HG02852 (cell line): ENCODE results near the gene ZNF415.
"Not testable (repeated sequence)": the region's sequence is repeated elsewhere in the genome, so short reads cannot be mapped to it uniquely, and the experiment has no call there.

Experiments
- ATAC-seq: cut with Tn5 transposase; IDR thresholded peaks from one replicate; pipeline ENCODE4 v1.9.1; 2021; ENCODE audit warnings: mild to moderate bottlenecking, moderate library complexity; ENCODE audit not compliant: unreplicated experiment

Gene ZNF415

DNA sequence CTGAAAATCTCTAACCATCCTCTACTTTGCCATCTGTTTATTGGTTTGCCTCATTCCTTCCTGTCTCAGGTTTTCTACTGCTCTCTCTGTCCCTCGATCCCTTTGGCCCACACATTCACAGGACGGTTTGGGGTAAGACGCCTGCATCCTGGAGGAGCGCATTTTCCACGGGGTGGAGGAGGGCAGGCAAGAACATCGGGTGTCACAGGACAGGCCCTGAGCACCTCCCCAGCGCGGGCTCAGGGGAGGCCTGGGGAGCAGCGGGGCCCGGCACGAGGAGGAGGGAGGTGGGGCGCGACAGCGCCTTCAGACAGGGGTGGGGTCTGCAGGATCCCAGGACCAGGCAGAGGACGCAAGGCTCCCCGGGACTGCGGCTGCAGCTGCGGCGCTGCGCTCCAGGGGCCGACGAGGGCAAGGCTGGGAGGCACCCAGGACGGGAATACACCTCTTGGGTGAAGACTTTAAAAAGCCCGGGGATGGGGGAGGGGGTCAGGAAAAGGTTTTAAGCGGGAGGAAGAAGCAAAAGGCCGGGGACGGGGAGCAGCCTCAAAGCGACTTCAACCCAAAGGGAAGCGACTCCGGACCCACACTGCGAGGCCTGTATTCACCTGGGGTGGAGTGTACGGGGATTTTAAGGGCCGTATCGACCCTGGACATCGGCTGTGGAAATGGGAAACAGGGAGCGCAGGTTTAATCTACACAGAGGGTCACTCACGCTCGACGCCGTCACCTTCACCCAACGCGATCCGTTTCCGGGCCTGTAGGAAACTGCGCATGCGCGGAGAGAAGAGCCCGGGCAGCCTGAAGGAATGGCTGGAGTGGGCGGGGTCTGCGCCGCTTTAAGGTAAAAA, at the start of gene ZNF415:
Gene ZNF415, minus strand, starts transcription at position 770 of the 851 bp plus-strand sequence. CDS start 10,234 bp downstream, outside the sequence.
- ATAC-seq = no peak

DNA sequence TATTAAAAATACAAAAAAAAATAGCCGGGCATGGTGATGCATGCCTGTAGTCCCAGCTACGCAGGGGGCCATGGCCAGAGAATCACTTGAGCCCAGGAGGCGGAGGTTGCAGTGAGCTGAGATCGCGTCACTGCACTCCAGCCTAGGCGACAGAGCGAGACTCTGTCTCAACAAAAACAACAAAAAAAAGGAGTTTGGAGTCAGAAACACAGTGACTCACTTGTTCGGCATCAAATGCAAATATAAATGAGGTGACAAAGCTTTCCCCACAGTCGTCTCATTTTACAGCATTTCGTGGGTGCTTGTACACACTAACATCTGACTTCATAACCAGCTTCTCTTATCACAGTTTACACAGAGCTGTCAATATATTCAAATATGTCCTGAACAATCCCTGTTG, 49.5 kb upstream of the ZNF415 start:
- no peak for ATAC-seq

- ATAC-seq = no peak
Measured at GRCh38 chr19:53177986-53178385, 45.3 kb upstream of the ZNF415 start.

DNA sequence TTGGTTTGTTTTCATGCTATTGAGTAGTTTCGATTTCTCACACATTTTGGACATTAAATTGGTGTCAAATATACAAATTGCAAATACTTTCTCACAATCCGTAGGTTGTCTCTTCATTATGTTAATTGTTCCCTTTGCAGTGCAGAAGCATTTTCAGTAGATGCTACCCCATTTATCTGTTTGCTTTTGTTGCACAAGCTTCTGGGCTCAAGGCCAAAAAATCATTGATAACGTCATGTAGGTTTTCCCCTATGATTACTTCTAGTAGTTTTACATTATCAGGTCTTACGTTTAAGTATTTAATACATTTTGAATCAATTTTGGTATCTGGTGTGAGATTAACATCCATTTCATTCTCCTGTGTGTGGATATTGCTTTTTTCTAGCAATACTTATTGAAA, 40.2 kb upstream of the ZNF415 start:
- no peak for ATAC-seq

GRCh38 chr19:53165691-53166091, 33.0 kb upstream of the ZNF415 start:
- ATAC-seq = no peak

DNA sequence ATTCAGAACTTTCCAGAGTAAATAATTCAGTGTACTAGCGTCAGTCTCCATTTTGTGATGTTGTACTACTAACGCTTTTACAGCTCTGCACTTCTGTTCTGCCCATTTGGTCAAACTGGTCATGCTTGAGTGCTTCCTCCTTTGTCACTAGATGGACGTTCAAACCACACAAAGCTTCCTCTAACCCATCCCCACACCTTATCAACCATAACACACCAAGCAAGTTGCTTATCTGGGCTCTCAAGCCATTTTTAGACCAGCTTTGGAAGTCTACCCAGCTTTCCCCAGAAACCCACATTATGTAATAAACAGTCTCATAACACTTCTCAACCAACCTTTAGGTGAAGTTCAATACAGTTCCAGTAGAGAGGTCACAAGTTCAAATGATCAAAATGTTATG, 28.4 kb upstream of the ZNF415 start:
- ATAC-seq = no peak

DNA sequence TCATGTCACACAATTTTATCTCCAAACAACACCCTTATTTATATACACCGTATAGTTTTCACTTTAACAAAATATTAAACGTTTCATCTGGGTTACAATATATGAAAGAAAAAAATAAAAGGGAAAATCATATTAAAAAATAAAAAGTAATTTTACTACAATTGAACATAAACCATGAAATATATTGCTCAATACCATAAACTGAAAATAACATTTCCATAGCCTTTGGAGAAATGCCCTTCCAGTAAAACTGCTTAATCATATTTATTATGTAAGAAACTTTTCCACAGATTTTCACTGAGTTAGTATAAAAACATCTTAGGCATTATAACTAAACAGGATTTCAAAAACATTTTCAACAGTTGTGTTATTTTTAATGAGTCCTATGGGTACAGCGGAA, 27.6 kb upstream of the ZNF415 start:
- no peak for ATAC-seq

GRCh38 chr19:53158119-53158656, 25.5 kb upstream of the ZNF415 start:
- ATAC-seq = no peak

GRCh38 chr19:53157626-53158025, 24.9 kb upstream of the ZNF415 start:
- no peak for ATAC-seq

DNA sequence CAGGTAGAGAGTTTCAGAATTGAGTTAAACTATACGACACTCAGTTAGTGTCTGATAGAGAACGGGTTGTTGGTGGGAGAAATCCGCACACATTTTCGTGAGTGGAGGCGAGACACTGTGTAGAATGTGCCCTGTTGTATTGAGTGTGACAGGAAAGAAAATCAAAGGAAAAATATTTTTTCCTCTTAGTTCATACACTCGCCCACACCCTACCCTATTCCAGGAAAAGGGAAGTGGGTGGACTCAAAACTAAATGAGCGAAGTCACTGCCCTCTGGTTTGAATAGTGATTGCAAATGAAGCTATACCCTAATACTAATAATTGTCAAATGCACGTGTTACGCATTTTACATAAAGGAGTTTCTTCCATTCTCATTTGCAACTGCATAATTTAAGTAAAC, 24.1 kb upstream of the ZNF415 start:
- no peak for ATAC-seq

DNA sequence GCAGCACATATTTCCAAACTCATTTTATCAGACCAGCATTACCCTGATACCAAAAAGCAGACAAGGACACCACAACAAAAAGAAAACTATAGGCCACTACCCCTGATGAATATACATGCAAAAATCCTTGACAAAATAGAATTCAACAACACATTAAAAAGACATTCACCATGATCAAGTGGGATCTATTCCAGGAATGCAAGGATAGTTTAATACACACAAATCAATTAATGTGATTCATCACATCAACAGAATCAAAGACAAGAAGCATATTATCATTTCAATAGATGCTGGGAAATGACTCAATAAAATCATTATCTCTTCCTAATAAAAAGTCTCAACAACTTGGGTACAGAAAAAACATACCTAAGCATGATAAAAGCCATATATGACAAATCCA, 14.9 kb upstream of the ZNF415 start:
- ATAC-seq = no peak

- ATAC-seq = no peak
Measured at GRCh38 chr19:53140351-53140750, 7.6 kb upstream of the ZNF415 start.

GRCh38 chr19:53136432-53136831, 3.7 kb upstream of the ZNF415 start:
- ATAC-seq = no peak

- ATAC-seq = no peak
Measured at GRCh38 chr19:53131727-53132126, 983 bp downstream of the ZNF415 start.

- ATAC-seq = no peak
Measured at GRCh38 chr19:53131085-53131590, 1.6 kb downstream of the ZNF415 start.

DNA sequence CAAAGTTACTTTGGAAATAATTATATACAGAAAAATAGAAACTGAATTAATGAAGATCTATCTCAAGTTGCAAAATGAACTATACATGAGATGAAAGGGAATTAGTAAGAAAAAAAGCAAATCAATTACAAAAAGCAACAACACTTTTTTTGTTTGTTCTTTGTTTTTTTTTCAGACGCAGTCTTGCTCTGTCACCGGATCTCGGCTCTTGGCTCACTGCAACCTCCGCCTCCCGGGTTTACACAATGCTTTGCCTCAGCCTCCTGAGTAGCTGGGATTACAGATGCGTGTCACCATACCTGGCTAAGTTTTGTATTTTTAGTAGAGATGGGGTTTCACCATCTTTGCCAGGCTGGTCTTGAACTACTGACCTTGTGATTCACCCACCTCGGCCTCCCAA, 2.2 kb downstream of the ZNF415 start:
- no peak for ATAC-seq

DNA sequence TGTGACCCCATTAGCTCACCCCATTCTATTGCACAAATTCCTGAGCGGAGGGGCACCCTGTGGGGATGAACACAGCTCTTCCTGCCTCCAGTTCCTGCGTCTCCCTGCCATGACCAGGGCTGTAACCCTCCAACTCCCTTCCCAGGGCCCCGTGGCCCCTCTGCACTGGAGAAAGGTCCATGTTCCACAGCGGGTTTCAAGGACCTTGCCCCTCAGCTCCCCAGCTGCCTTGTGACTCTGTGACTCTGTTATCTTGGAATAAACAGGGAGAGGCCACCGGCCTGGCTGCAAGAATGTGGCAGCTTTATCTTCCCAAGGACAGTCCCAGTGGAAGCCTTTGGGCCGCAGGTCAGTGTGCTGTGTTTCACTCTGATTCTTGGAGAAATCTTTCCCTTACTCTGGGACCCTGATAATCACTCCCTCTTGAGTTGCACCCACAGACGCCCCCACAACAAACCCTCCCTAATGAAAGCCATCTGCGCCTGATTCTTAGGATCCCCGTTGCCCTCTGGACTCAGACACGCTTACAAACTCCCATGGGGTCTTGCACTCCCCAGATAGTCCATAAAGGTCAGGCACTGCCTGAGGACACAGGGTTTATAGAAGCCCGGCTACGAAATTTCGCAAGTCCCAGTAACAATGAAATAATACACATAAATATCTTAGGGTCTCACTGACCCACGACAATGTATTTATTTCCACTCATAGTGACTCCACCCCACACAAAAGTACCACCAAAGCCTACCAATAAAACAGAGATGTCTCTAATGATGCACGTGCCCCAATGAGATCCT, 5.8 kb downstream of the ZNF415 start:
- not testable (repeated sequence) for ATAC-seq

DNA sequence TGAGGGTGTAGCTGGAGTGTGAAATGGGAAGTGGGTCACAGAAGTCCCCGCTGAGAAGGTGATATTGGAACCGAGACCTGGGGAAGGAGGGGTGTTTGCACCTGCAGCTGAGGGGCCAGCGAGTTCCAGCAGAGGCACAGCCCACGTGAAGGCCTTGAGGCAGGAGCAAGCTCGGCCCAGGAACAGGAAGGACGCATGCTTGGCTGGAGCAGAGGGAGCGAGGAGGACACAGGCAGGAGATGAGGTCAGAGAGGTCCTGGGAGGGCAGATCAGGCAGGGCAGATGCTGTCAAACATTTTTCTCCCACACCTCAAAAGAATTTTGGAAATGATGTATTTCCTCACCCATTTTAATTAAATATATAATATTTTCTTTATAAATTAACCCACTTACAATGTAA, 9.3 kb downstream of the ZNF415 start:
- no peak for ATAC-seq

GRCh38 chr19:53112286-53112685, 20.4 kb downstream of the ZNF415 start:
- ATAC-seq = no peak

DNA sequence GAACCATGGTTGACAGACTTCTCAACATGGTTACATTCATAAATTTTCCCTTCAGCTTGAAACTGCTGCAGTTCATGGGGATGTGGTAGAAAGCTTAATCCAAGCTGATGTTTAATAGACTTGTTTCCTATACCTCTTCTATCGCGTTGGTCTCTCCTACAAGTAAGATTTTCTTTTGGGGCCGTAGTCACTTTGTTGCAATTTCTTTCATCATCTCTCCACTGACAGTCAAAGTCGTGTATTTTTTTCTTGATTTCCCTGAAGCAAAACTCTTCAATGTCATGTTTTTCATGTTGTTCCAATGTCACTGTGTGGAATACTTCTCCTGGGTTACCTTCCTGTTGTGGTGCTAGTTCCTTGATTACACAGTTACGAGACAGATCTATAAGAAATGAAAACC, 23.2 kb downstream of the ZNF415 start:
- ATAC-seq = no peak
